Esophagus (tissue), 2 donors: ENCODE data around the gene CS. TPM values are rescaled to one million over a fixed set of nuclear protein-coding genes. Genes with fewer than 3 reads are reported as not detected.
"Not testable (repeated sequence)": the region's sequence is repeated elsewhere in the genome, so short reads cannot be mapped to it uniquely, and the experiment has no call there.

Experiments used
- H3K27ac ChIP-seq, 2 donors: one replicate each; pipeline ENCODE4 v1.5.1; 2013; ENCODE audit warnings: low read depth in 2 of 2, mild to moderate bottlenecking in 2 of 2, inconsistent platforms in 1 of 2, low read length in 1 of 2, moderate library complexity in 1 of 2
- H3K27me3 ChIP-seq, 2 donors: one replicate each; pipeline ENCODE4 v1.6.1; 2013; ENCODE audit warnings: low read length in 2 of 2, control low read depth in 1 of 2, mild to moderate bottlenecking in 1 of 2; ENCODE audit not compliant: insufficient read depth in 2 of 2, control insufficient read depth in 1 of 2
- H3K36me3 ChIP-seq, 2 donors: one replicate each; pipeline ENCODE4 v1.6.1; 2013; ENCODE audit warnings: low read length in 1 of 2; ENCODE audit not compliant: control insufficient read depth in 2 of 2, insufficient read depth in 2 of 2
- H3K4me1 ChIP-seq, 2 donors: one replicate each; pipeline ENCODE4 v1.6.1; 2013; ENCODE audit warnings: low read length in 1 of 2; ENCODE audit not compliant: control insufficient read depth in 2 of 2, insufficient read depth in 2 of 2
- H3K4me3 ChIP-seq, 2 donors: one replicate each; pipeline ENCODE4 v1.5.1; 2013; ENCODE audit warnings: low read length in 2 of 2, mild to moderate bottlenecking in 2 of 2, low read depth in 1 of 2, moderate library complexity in 1 of 2
- H3K9me3 ChIP-seq, 2 donors: one replicate each; pipeline ENCODE4 v1.6.1; 2013; ENCODE audit warnings: mild to moderate bottlenecking in 2 of 2, low read depth in 1 of 2, low read length in 1 of 2, moderate library complexity in 1 of 2; ENCODE audit not compliant: control insufficient read depth in 2 of 2, insufficient read depth in 1 of 2
- WGBS, 2 donors: extraction: QIAGEN DNeasy Blood & Tissue Kit; methylation state at CpG; one replicate each; pipeline ENCODE4 v1.1.7; 2013; 5-methylcytosine and 5-hydroxymethylcytosine counted together
- polyA plus RNA-seq, 2 donors: library from polyadenylated mRNA; stranded (reverse); fragments of 200-250 nt; gene quantifications; one replicate each; pipeline ENCODE4 v1.2.3, GENCODE V29; 2013
- donor health status: healthy with polysubstance abuse.
- donor health status: Bipolar disorder and iron deficiency.

The CS gene
- polyA plus RNA-seq = 10 to 100 TPM; 53.7 to 98.0 TPM

- 0 to 1% methylated on average over 61 to 63 of the region's 63 CpGs for WGBS, 2 donors
- H3K27ac ChIP-seq = peak within 1 kb of the TSS; percentile 94 to 95
- H3K9me3 ChIP-seq = no peaks in the 10 kb centered on the region
- H3K4me1 ChIP-seq = peaks cover 4% of the 10 kb centered on the region in 2 donors
- H3K36me3 ChIP-seq = peaks cover 0 to 2% of the 10 kb centered on the region in 2 donors
- H3K27me3 ChIP-seq = no peaks in the 10 kb centered on the region
- peak within 1 kb of the TSS; percentile 79 to 82 for H3K4me3 ChIP-seq
These were observed at the start of gene CS for GRCh38 chr12:56299853-56300643. Gene CS (minus strand): TSS chr12:56300330. CDS start chr12:56300201, 129 bp downstream.

- H3K36me3 ChIP-seq = peaks cover 16 to 40% of the 10 kb centered on the region in 2 donors
These were observed 48.6 kb upstream of the CS start for GRCh38 chr12:56348776-56349175.

GRCh38 chr12:56347255-56347654 lies 47.1 kb upstream of the CS start:
- H3K27me3 ChIP-seq, H3K9me3 ChIP-seq, H3K4me1 ChIP-seq, H3K4me3 ChIP-seq, H3K27ac ChIP-seq: not testable (repeated sequence)
- 88 to 89% methylated on average over 9 of the region's 9 CpGs for whole genome bisulfite sequencing, 2 donors
- peaks cover 24 to 50% of the 10 kb centered on the region in 2 donors for H3K36me3 ChIP-seq

More at GRCh38 chr12:56348776-56349175, 48.6 kb upstream of the CS start:
- H3K27me3 ChIP-seq = no peaks in the 10 kb centered on the region
- H3K4me3 ChIP-seq = no peak overlapping the region
- H3K9me3 ChIP-seq = no peaks in the 10 kb centered on the region
- WGBS, 2 donors = 93 to 97% methylated on average over 5 of the region's 5 CpGs
- H3K4me1 ChIP-seq = no peaks in the 10 kb centered on the region
- H3K27ac ChIP-seq = no peak overlapping the region

GRCh38 chr12:56346675-56347074 lies 46.5 kb upstream of the CS start:
- no peak overlapping the region for H3K27ac ChIP-seq
- H3K36me3 ChIP-seq = peaks cover 24 to 49% of the 10 kb centered on the region in 2 donors
- WGBS, 2 donors = 84 to 86% methylated on average over 7 of the region's 7 CpGs

GRCh38 chr12:56342290-56342689 lies 42.2 kb upstream of the CS start:
- not testable (repeated sequence) for H3K4me1 ChIP-seq, H3K4me3 ChIP-seq, H3K27ac ChIP-seq, H3K27me3 ChIP-seq, H3K9me3 ChIP-seq
- WGBS, 2 donors = 100% methylated on average over 2 of the region's 2 CpGs
- H3K36me3 ChIP-seq = peaks cover 8 to 19% of the 10 kb centered on the region in 2 donors

More at GRCh38 chr12:56346675-56347074, 46.5 kb upstream of the CS start:
- Histone ChIP-seq H3K27me3 (no peaks in the 10 kb centered on the region), H3K4me1 (no peaks in the 10 kb centered on the region), H3K4me3 (no peak overlapping the region), H3K9me3 (no peaks in the 10 kb centered on the region)

GRCh38 chr12:56341616-56342015 lies 41.5 kb upstream of the CS start:
- Histone ChIP-seq H3K27me3 (no peaks in the 10 kb centered on the region), H3K4me1 (peaks cover 0 to 5% of the 10 kb centered on the region in 2 donors), H3K4me3 (no peak overlapping the region), H3K9me3 (no peaks in the 10 kb centered on the region), H3K27ac (no peak overlapping the region), H3K36me3 (peaks cover 8 to 16% of the 10 kb centered on the region in 2 donors)
- 27 to 36% methylated on average over 1 of the region's 1 CpG for WGBS, 2 donors

GRCh38 chr12:56339158-56339422 lies 39.0 kb upstream of the CS start:
- 83 to 89% methylated on average over 1 of the region's 1 CpG for WGBS, 2 donors
- peak overlapping the region; percentile 41 to 50 for H3K27ac ChIP-seq

GRCh38 chr12:56338308-56339157 lies 38.4 kb upstream of the CS start, which contains the start of gene IL23A:
Gene IL23A (plus strand): TSS chr12:56338884. CDS start chr12:56339045, 161 bp downstream.
- Histone ChIP-seq H3K9me3 (no peaks in the 10 kb centered on the region), H3K4me1 (peaks cover 0 to 5% of the 10 kb centered on the region in 2 donors), H3K36me3 (peaks cover 6 to 8% of the 10 kb centered on the region in 2 donors), H3K27ac (peak within 1 kb of the TSS; percentile 41 to 50), H3K4me3 (peak within 1 kb of the TSS in 1 of 2 donors; percentile 14), H3K27me3 (no peaks in the 10 kb centered on the region)
- WGBS, 2 donors = 29 to 35% methylated on average over 9 of the region's 9 CpGs

More at GRCh38 chr12:56339158-56339422, 39.0 kb upstream of the CS start:
- no peaks in the 10 kb centered on the region for H3K9me3 ChIP-seq
- H3K27me3 ChIP-seq = no peaks in the 10 kb centered on the region
- H3K4me1 ChIP-seq = peaks cover 0 to 5% of the 10 kb centered on the region in 2 donors
- peaks cover 8 to 13% of the 10 kb centered on the region in 2 donors for H3K36me3 ChIP-seq
- peak overlapping the region in 1 of 2 donors; percentile 14 for H3K4me3 ChIP-seq

GRCh38 chr12:56337753-56338251 lies 37.7 kb upstream of the CS start:
- Histone ChIP-seq H3K9me3 (no peaks in the 10 kb centered on the region), H3K27me3 (no peaks in the 10 kb centered on the region), H3K27ac (no peak overlapping the region), H3K4me1 (peaks cover 0 to 8% of the 10 kb centered on the region in 2 donors), H3K4me3 (no peak overlapping the region), H3K36me3 (peaks cover under 1 to 2% of the 10 kb centered on the region in 2 donors)
- 84 to 86% methylated on average over 8 of the region's 8 CpGs for WGBS, 2 donors
